GM23338 (cell line): ENCODE data around the gene CLSTN2. TPM values are rescaled to one million over a fixed set of nuclear protein-coding genes. Genes with fewer than 3 reads are reported as not detected.

Source experiments
- CTCF ChIP-seq, 2 experiments: fragments of 200-600 bp in 1 of 2; sonication (generic) in 1 of 2; conservative IDR thresholded peaks; 2 replicates each; pipeline versions ENCODE4 v1.5.1 to v1.6.1; 2016 to 2017; ENCODE audit warnings: antibody characterized with exemption in 2 of 2, low read depth in 2 of 2, mild to moderate bottlenecking in 2 of 2, moderate library complexity in 1 of 2
- EZH2 ChIP-seq: fragments of 200-600 bp; sonication (generic); IDR thresholded peaks from one replicate; pipeline ENCODE4 v1.8.0; 2017; ENCODE audit warnings: antibody characterized with exemption, mild to moderate bottlenecking, low read depth; ENCODE audit not compliant: unreplicated experiment
- REST ChIP-seq: IDR thresholded peaks from one replicate; pipeline ENCODE4 v1.6.1; 2018; ENCODE audit warnings: antibody characterized with exemption; ENCODE audit not compliant: unreplicated experiment
- ZNF462 ChIP-seq: fragments of 250-450 bp; sonication (Bioruptor Pico); IDR thresholded peaks from 2 replicates; pipeline ENCODE4 v1.5.0; 2020; ENCODE audit warnings: mild to moderate bottlenecking, moderate library complexity
- polyA plus RNA-seq: library from polyadenylated mRNA; unstranded; fragments of >200 nt; fragmentation: Nextera tagmentation; extraction: Ambion mirVana; gene quantifications from 2 replicates; pipeline ENCODE4 v1.2.1, GENCODE V29; 2016
- total RNA-seq: library from RNA; depleted of rRNA; stranded (reverse); fragments of >200 nt; shearing (Covaris generic); gene quantifications from 2 replicates; pipeline ENCODE4 v1.2.3, GENCODE V29; 2014

CLSTN2 gene
- total and polyA plus RNA-seq, 2 experiments from 2014 or later = 0.11 to 0.83 TPM

GRCh38 chr3:140316868-140317400, 381.9 kb downstream of the CLSTN2 start (continued):
- TF ChIP-seq ZNF462 (CRISPR knock-in tag) (no peak), CTCF (conservative IDR thresholded peaks at IDR 0.05; ENCODE audit: low read depth in 2 of 2) (no peak), REST (no peak), EZH2 (no peak)
